WERI-Rb-1 (cell line): ENCODE data around the gene CRLF1.
A peak's percentile ranks its signal among the peaks of the same experiment; 100 is the strongest.

Source experiments
- DNase-seq: peaks from one replicate; pipeline ENCODE4 v3.0.0-alpha.2; 2020
- H3K27ac ChIP-seq: fragments of 250-450 bp; sonication (Bioruptor Pico); 2 replicates; pipeline ENCODE4 v1.5.1; 2020; ENCODE audit warnings: mild to moderate bottlenecking, moderate library complexity
- H3K27me3 ChIP-seq: fragments of 250-450 bp; sonication (Bioruptor Pico); 2 replicates; pipeline ENCODE4 v1.5.1; 2021; ENCODE audit warnings: mild to moderate bottlenecking, low read depth, moderate library complexity; ENCODE audit not compliant: insufficient read depth, severe bottlenecking
- H3K36me3 ChIP-seq: fragments of 250-450 bp; sonication (Bioruptor Pico); 2 replicates; pipeline ENCODE4 v1.5.1; 2020; ENCODE audit warnings: mild to moderate bottlenecking, moderate library complexity
- H3K4me3 ChIP-seq: 2 replicates; pipeline ENCODE4 v1.5.1; 2011; ENCODE audit warnings: low read depth, mild to moderate bottlenecking, control low read depth, low read length
- H3K9me3 ChIP-seq: fragments of 250-450 bp; sonication (Bioruptor Pico); 2 replicates; pipeline ENCODE4 v1.5.1; 2021; ENCODE audit warnings: mild to moderate bottlenecking, moderate library complexity; ENCODE audit not compliant: severe bottlenecking
- CTCF ChIP-seq: IDR thresholded peaks from 2 replicates; pipeline ENCODE4 v1.5.1; 2011; ENCODE audit warnings: low read depth, mild to moderate bottlenecking, control low read depth, inconsistent platforms, low read length

CRLF1 gene

GRCh38 chr19:18612051-18612771 lies 5.6 kb upstream of the CRLF1 start:
- peaks cover 6% of the 10 kb centered on the region for H3K9me3 ChIP-seq
- peaks cover 67% of the 10 kb centered on the region for H3K27me3 ChIP-seq
- no peak for DNase-seq
- TF ChIP-seq CTCF: no peak
- H3K4me3 ChIP-seq: peak overlapping the region; percentile 37
- no peak overlapping the region for H3K27ac ChIP-seq
- no peaks in the 10 kb centered on the region for H3K36me3 ChIP-seq

GRCh38 chr19:18611327-18612050 lies 4.9 kb upstream of the CRLF1 start:
- H3K36me3 ChIP-seq: no peaks in the 10 kb centered on the region
- H3K27me3 ChIP-seq: peaks cover 68% of the 10 kb centered on the region
- DNase-seq: no peak
- no peaks in the 10 kb centered on the region for H3K9me3 ChIP-seq
- peak overlapping the region; percentile 3; the same call in 1 of the 2 replicates for H3K4me3 ChIP-seq
- no peak overlapping the region for H3K27ac ChIP-seq
- no peak for TF ChIP-seq CTCF

GRCh38 chr19:18610556-18611326 lies 4.1 kb upstream of the CRLF1 start:
- Histone ChIP-seq H3K27ac (no peak overlapping the region), H3K4me3 (no peak overlapping the region), H3K9me3 (no peaks in the 10 kb centered on the region), H3K27me3 (peaks cover 68% of the 10 kb centered on the region), H3K36me3 (no peaks in the 10 kb centered on the region)
- no peak for TF ChIP-seq CTCF
- no peak for DNase-seq

GRCh38 chr19:18610245-18610555 lies 3.6 kb upstream of the CRLF1 start:
- Histone ChIP-seq H3K27me3 (peaks cover 68% of the 10 kb centered on the region), H3K9me3 (no peaks in the 10 kb centered on the region), H3K4me3 (no peak overlapping the region), H3K27ac (no peak overlapping the region), H3K36me3 (no peaks in the 10 kb centered on the region)
- no peak for DNase-seq
- TF ChIP-seq CTCF: no peak

- H3K36me3 ChIP-seq: no peaks in the 10 kb centered on the region
- no peak overlapping the region for H3K4me3 ChIP-seq
- TF ChIP-seq CTCF: no peak
- no peak for DNase-seq
- H3K27me3 ChIP-seq: peaks cover 68% of the 10 kb centered on the region
- no peak overlapping the region for H3K27ac ChIP-seq
- H3K9me3 ChIP-seq: no peaks in the 10 kb centered on the region
Observed at GRCh38 chr19:18609717-18610051, 3.1 kb upstream of the CRLF1 start.
